H1 (cell line): Measurements from ENCODE around the gene NMRK1. TPM values are rescaled to one million over a fixed set of nuclear protein-coding genes. Genes with fewer than 3 reads are reported as not detected.

ENCODE experiments used
- CTCF ChIA-PET: fragments of 300-600 bp; sonication (Branson Sonifier 250); formaldehyde crosslinking; loops from one replicate; lab custom pipeline; 2021; ENCODE audit not compliant: partially characterized antibody; lab: Charles Lee
- POLR2A ChIA-PET: fragments of 300-600 bp; sonication (Branson Sonifier 250); formaldehyde crosslinking; loops from one replicate; lab custom pipeline; 2021; ENCODE audit warnings: inconsistent platforms; ENCODE audit not compliant: partially characterized antibody; lab: Charles Lee
- DNase-seq, 2 experiments: peaks; one replicate each; pipeline versions ENCODE4 v3.0.0 to v3.0.0-alpha.2; 2010 to 2022; ENCODE audit warnings: low spot score in 2 of 2, low read depth in 1 of 2, mixed read lengths in 1 of 2
- FAIRE-seq: peaks from 2 replicates; lab custom pipeline; 2011; peaks lifted over from hg19 to GRCh38; lab: Jason Lieb, UNC
- H2AFZ ChIP-seq: 2 replicates; pipeline ENCODE4 v1.8.1; 2012; ENCODE audit warnings: low read length, inconsistent platforms
- H2AK5ac ChIP-seq: 2 replicates; pipeline ENCODE4 v1.6.1; 2013; ENCODE audit warnings: low read depth, low read length
- H2BK120ac ChIP-seq: replicated peaks from 2 replicates; pipeline ENCODE3; 2013; ENCODE audit warnings: low read depth, low read length, inconsistent platforms
- H2BK12ac ChIP-seq: 2 replicates; pipeline ENCODE4 v1.6.1; 2013; ENCODE audit warnings: low read depth, low read length
- H2BK15ac ChIP-seq: 2 replicates; pipeline ENCODE4 v1.6.1; 2013; ENCODE audit warnings: low read length
- H2BK20ac ChIP-seq: 2 replicates; pipeline ENCODE4 v1.6.1; 2013; ENCODE audit warnings: low read length
- H2BK5ac ChIP-seq: 2 replicates; pipeline ENCODE4 v1.6.1; 2013; ENCODE audit warnings: low read depth, low read length
- H3K14ac ChIP-seq: 2 replicates; pipeline ENCODE4 v1.6.1; 2013; ENCODE audit warnings: inconsistent platforms; ENCODE audit not compliant: insufficient read length
- H3K18ac ChIP-seq: 2 replicates; pipeline ENCODE4 v1.6.1; 2013; ENCODE audit warnings: low read length; ENCODE audit errors: extremely low read depth
- H3K23ac ChIP-seq: 2 replicates; pipeline ENCODE4 v1.6.1; 2013; ENCODE audit warnings: inconsistent platforms; ENCODE audit not compliant: insufficient read length
- H3K23me2 ChIP-seq: 2 replicates; pipeline ENCODE4 v1.6.1; 2013; ENCODE audit warnings: low read depth, low read length
- H3K27ac ChIP-seq: 2 replicates; pipeline ENCODE4 v1.6.1; 2011; ENCODE audit warnings: low read depth, low read length, inconsistent platforms
- H3K27me3 ChIP-seq, 4 experiments: replicated peaks in 1 of 4; 1 replicate in 1 of 4; 2 replicates in 3 of 4; pipeline versions ENCODE4 v1.6.1 to v1.8.1; 2011 to 2013; ENCODE audit warnings: low read length in 3 of 4, mild to moderate bottlenecking in 3 of 4, inconsistent platforms in 2 of 4, mixed read lengths in 2 of 4, moderate library complexity in 1 of 4; ENCODE audit not compliant: control insufficient read depth in 3 of 4, insufficient read depth in 3 of 4; ENCODE audit errors: extremely low read depth in 1 of 4
- H3K36me3 ChIP-seq, 4 experiments: 2 replicates each; pipeline versions ENCODE4 v1.6.1 to v1.8.1; 2011 to 2013; ENCODE audit warnings: mild to moderate bottlenecking in 4 of 4, low read length in 3 of 4, moderate library complexity in 2 of 4, control low read depth in 1 of 4, inconsistent platforms in 1 of 4; ENCODE audit not compliant: insufficient read depth in 4 of 4, control insufficient read depth in 2 of 4
- H3K4ac ChIP-seq: replicated peaks from 2 replicates; pipeline ENCODE3; 2013; ENCODE audit warnings: low read length, low read depth, mixed read lengths, inconsistent platforms; ENCODE audit not compliant: insufficient read length
- H3K4me1 ChIP-seq, 4 experiments: replicated peaks in 1 of 4; 1 replicate in 1 of 4; 2 replicates in 3 of 4; pipeline versions ENCODE4 v1.6.1 to v1.8.1; 2011 to 2013; ENCODE audit warnings: low read length in 3 of 4, inconsistent platforms in 2 of 4, mixed read lengths in 1 of 4; ENCODE audit not compliant: insufficient read depth in 4 of 4, control insufficient read depth in 3 of 4
- H3K4me2 ChIP-seq, 2 experiments: 2 replicates each; pipeline versions ENCODE4 v1.6.1 to v1.8.1; 2011 to 2013; ENCODE audit warnings: low read depth in 2 of 2, low read length in 2 of 2, control low read depth in 1 of 2, inconsistent platforms in 1 of 2, mild to moderate bottlenecking in 1 of 2; ENCODE audit not compliant: insufficient read depth in 1 of 2
- H3K4me3 ChIP-seq, 4 experiments: fragments of 200-600, 300-600 bp in 1 of 4; sonication (generic), shearing (Covaris generic), sonication (Bioruptor Twin) in 1 of 4; 2 replicates each; pipeline versions ENCODE4 v1.5.1 to v1.8.1; 2011 to 2016; ENCODE audit warnings: low read length in 4 of 4, low read depth in 3 of 4, control low read depth in 2 of 4, inconsistent platforms in 2 of 4, mild to moderate bottlenecking in 2 of 4, mixed read lengths in 1 of 4, moderate library complexity in 1 of 4; ENCODE audit not compliant: insufficient read depth in 2 of 4; ENCODE audit errors: extremely low read depth in 1 of 4
- H3K56ac ChIP-seq: replicated peaks from 2 replicates; pipeline ENCODE3; 2013; ENCODE audit warnings: low read depth, mild to moderate bottlenecking, mixed read lengths, low read length, inconsistent platforms; ENCODE audit not compliant: insufficient read length
- H3K79me1 ChIP-seq: 2 replicates; pipeline ENCODE4 v1.6.1; 2013; ENCODE audit warnings: low read depth, low read length, control low read depth
- H3K79me2 ChIP-seq, 2 experiments: 2 replicates each; pipeline versions ENCODE4 v1.6.1 to v1.8.1; 2012 to 2013; ENCODE audit warnings: low read length in 2 of 2, mild to moderate bottlenecking in 2 of 2, inconsistent platforms in 1 of 2; ENCODE audit not compliant: insufficient read depth in 2 of 2, control insufficient read depth in 1 of 2
- H3K9ac ChIP-seq, 4 experiments: replicated peaks in 1 of 4; 1 replicate in 1 of 4; 2 replicates in 3 of 4; pipeline versions ENCODE4 v1.6.1 to v1.8.1; 2011 to 2013; ENCODE audit warnings: low read depth in 3 of 4, low read length in 3 of 4, control low read depth in 2 of 4, mild to moderate bottlenecking in 2 of 4, moderate library complexity in 2 of 4, inconsistent platforms in 1 of 4; ENCODE audit errors: extremely low read depth in 1 of 4
- H3K9me3 ChIP-seq, 2 experiments: 2 replicates each; pipeline versions ENCODE4 v1.6.1 to v1.8.1; 2012 to 2013; ENCODE audit warnings: mild to moderate bottlenecking in 2 of 2, moderate library complexity in 2 of 2, control low read depth in 1 of 2, inconsistent platforms in 1 of 2, low read depth in 1 of 2, low read length in 1 of 2, mixed read lengths in 1 of 2; ENCODE audit not compliant: insufficient read depth in 2 of 2
- H4K20me1 ChIP-seq, 2 experiments: replicated peaks in 1 of 2; 2 replicates each; pipeline versions ENCODE3 to v1.8.1; 2011 to 2013; ENCODE audit warnings: inconsistent platforms in 2 of 2, low read length in 2 of 2, mild to moderate bottlenecking in 1 of 2; ENCODE audit not compliant: insufficient read depth in 2 of 2, control insufficient read depth in 1 of 2
- H4K5ac ChIP-seq: 2 replicates; pipeline ENCODE4 v1.6.1; 2013; ENCODE audit warnings: low read length, low read depth, mixed read lengths, inconsistent platforms; ENCODE audit not compliant: insufficient read length
- H4K8ac ChIP-seq: 2 replicates; pipeline ENCODE4 v1.8.0; 2013; ENCODE audit warnings: mild to moderate bottlenecking, moderate library complexity, low read length, inconsistent platforms; ENCODE audit not compliant: insufficient read depth; ENCODE audit errors: extremely low read depth
- H4K91ac ChIP-seq: replicated peaks from 2 replicates; pipeline ENCODE3; 2013; ENCODE audit warnings: low read length, mixed read lengths, inconsistent platforms; ENCODE audit not compliant: insufficient read length
- SP2 ChIP-seq: IDR thresholded peaks from 2 replicates; pipeline ENCODE4 v1.6.1; 2012; ENCODE audit warnings: mild to moderate bottlenecking, low read length, inconsistent platforms
- WGBS, 2 experiments: shearing (Covaris generic) in 1 of 2; methylation state at CpG; one replicate each; pipeline versions ENCODE4 v1.1.6 to v1.1.7; 2013 to 2015; ENCODE audit warnings: low lambda C conversion rate in 2 of 2, mixed read lengths in 2 of 2, inconsistent platforms in 1 of 2, low coverage in 1 of 2, missing lambda C conversion rate in 1 of 2; ENCODE audit not compliant: insufficient replicate concordance in 2 of 2, insufficient coverage in 1 of 2, insufficient read length in 1 of 2; ENCODE audit errors: extremely low coverage in 1 of 2, missing lambda C conversion rate in 1 of 2; 5-methylcytosine and 5-hydroxymethylcytosine counted together
- polyA plus RNA-seq, 7 experiments: library from polyadenylated mRNA; depleted of rRNA in 3 of 7; stranded (reverse) in 5 of 7; unstranded in 2 of 7; fragments of >200 nt in 5 of 7; fragments of 200-250 nt in 2 of 7; gene quantifications; 1 replicate in 5 of 7; 2 replicates in 1 of 7; 4 replicates in 1 of 7; pipeline versions ENCODE4 v1.2.1 to v1.2.3, GENCODE V29; 2011 to 2013; ENCODE audit warnings: missing spikeins in 2 of 7, mixed read lengths in 2 of 7
- total RNA-seq: library from RNA; stranded (reverse); fragmentation: NEBNext Ultra II Directional; extraction: Animal tissue kit (Norgen Biotek cat#: 25700); gene quantifications from 2 replicates; pipeline ENCODE4 v1.2.1, GENCODE V29; 2021

NMRK1 gene
- total and polyA plus RNA-seq, 2 of the 8 experiments (the other 6 are each of a cell fraction or from before 2014, with no cell fraction given): 5.8 to 8.1 TPM

DNA sequence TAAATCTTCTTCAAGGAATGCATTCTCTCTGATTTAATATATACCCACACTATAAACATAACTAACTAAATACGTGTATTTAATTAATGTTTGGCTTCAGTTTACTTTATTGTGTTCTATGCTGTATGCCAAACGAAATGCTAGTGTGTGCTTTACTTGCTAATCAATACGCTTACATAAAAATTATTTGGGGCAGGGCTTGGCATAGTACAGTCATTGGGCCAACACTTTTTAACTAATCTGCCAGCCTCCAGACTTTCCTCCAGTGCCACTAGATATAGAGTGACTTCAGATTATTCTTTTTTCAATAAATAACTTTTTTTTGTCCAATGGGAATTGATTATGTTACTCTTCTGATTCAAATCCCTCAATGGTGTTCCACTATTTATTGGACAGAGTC, 51.2 kb downstream of the NMRK1 start:
- H4K5ac ChIP-seq: no peak overlapping the region
- H3K4me1 ChIP-seq: no peaks in the 10 kb centered on the region
- no peaks in the 10 kb centered on the region for H3K36me3 ChIP-seq
- no peak overlapping the region for H3K9ac ChIP-seq
- H3K4ac ChIP-seq: no peak overlapping the region
- no peak overlapping the region for H3K14ac ChIP-seq
- no peak overlapping the region for H3K4me2 ChIP-seq
- H3K79me1 ChIP-seq: no peaks in the 10 kb centered on the region
- TF ChIP-seq SP2: no peak
- H2BK120ac ChIP-seq: no peak overlapping the region
- DNase-seq: no peak
- H3K18ac ChIP-seq: no peak overlapping the region
- H2BK12ac ChIP-seq: no peak overlapping the region
- H2BK5ac ChIP-seq: no peak overlapping the region
- no peak overlapping the region for H3K23ac ChIP-seq
- H2BK15ac ChIP-seq: no peak overlapping the region
- WGBS, 2 experiments: 89% methylated on average over 3 of the region's 3 CpGs; no CpG with 5 or more reads in 1 of the 2 experiments
- ChIA-PET CTCF (interaction anchor here (1.1 kb wide), 1 partner anchor 10 kb away, joined by 5 read pairs; no protein-coding TSS in a partner anchor), POLR2A (interaction anchor here (1.2 kb wide), 1 partner anchor 8 kb away, joined by 4 read pairs; the partner anchor contains the start of gene CARNMT1)
- no peak overlapping the region for H2AK5ac ChIP-seq
- H3K56ac ChIP-seq: no peak overlapping the region
- H4K91ac ChIP-seq: no peak overlapping the region
- no peak overlapping the region for H4K8ac ChIP-seq
- H3K27me3 ChIP-seq: no peaks in the 10 kb centered on the region
- H4K20me1 ChIP-seq: no peaks in the 10 kb centered on the region
- no peak overlapping the region for H3K27ac ChIP-seq
- H3K9me3 ChIP-seq: no peaks in the 10 kb centered on the region
- no peaks in the 10 kb centered on the region for H3K79me2 ChIP-seq
- H2BK20ac ChIP-seq: no peak overlapping the region
- no peak for FAIRE-seq
- H3K23me2 ChIP-seq: peaks cover 2% of the 10 kb centered on the region; the same call in 1 of the 2 replicates
- H3K4me3 ChIP-seq: no peak overlapping the region
- H2AFZ ChIP-seq: no peak overlapping the region
